GM19397 (cell line): ENCODE data around the gene MGAM2.

Experiments used
- ATAC-seq: cut with Tn5 transposase; IDR thresholded peaks from one replicate; pipeline ENCODE4 v1.9.1; 2021; ENCODE audit warnings: mild to moderate bottlenecking, moderate library complexity; ENCODE audit not compliant: unreplicated experiment

Gene MGAM2

GRCh38 chr7:142174441-142174840 is 62.9 kb downstream of the MGAM2 start:
- ATAC-seq = no peak

GRCh38 chr7:142175594-142175993 is 64.1 kb downstream of the MGAM2 start:
- no peak for ATAC-seq

- ATAC-seq = no peak
Observed at GRCh38 chr7:142176901-142177300, 65.4 kb downstream of the MGAM2 start.

- no peak for ATAC-seq
Observed at GRCh38 chr7:142177869-142178268, 66.4 kb downstream of the MGAM2 start.

GRCh38 chr7:142180426-142180825 is 68.9 kb downstream of the MGAM2 start:
- no peak for ATAC-seq

GRCh38 chr7:142181211-142181610 is 69.7 kb downstream of the MGAM2 start:
- ATAC-seq = no peak

- ATAC-seq = no peak
Observed at GRCh38 chr7:142181966-142182365, 70.4 kb downstream of the MGAM2 start.

GRCh38 chr7:142185069-142185468 is 73.6 kb downstream of the MGAM2 start:
- no peak for ATAC-seq

- ATAC-seq = no peak
Observed at GRCh38 chr7:142185801-142186200, 74.3 kb downstream of the MGAM2 start.

GRCh38 chr7:142188154-142188553 is 76.6 kb downstream of the MGAM2 start:
- ATAC-seq = no peak

- ATAC-seq = no peak
Observed at GRCh38 chr7:142188846-142189245, 77.3 kb downstream of the MGAM2 start.

GRCh38 chr7:142194201-142194600 is 82.7 kb downstream of the MGAM2 start:
- no peak for ATAC-seq

- ATAC-seq = no peak
Observed at GRCh38 chr7:142196066-142196840, 84.7 kb downstream of the MGAM2 start.

GRCh38 chr7:142200206-142200605 is 88.7 kb downstream of the MGAM2 start:
- no peak for ATAC-seq

- no peak for ATAC-seq
Observed at GRCh38 chr7:142228537-142229104, 117.1 kb downstream of the MGAM2 start.

- ATAC-seq = no peak
Observed at GRCh38 chr7:142231716-142232115, 120.2 kb downstream of the MGAM2 start.

- no peak for ATAC-seq
Observed at GRCh38 chr7:142240546-142240945, 129.0 kb downstream of the MGAM2 start.

- ATAC-seq = no peak
Observed at GRCh38 chr7:142243823-142244222, 132.3 kb downstream of the MGAM2 start.

- no peak for ATAC-seq
Observed at GRCh38 chr7:142248166-142249160, 136.9 kb downstream of the MGAM2 start.

GRCh38 chr7:142249918-142250317 is 138.4 kb downstream of the MGAM2 start:
- no peak for ATAC-seq

- no peak for ATAC-seq
Observed at GRCh38 chr7:142250705-142251104, 139.2 kb downstream of the MGAM2 start.
